T-helper 1 cell (primary cell): Measurements from ENCODE around the gene NRIP1.

Source experiments
- DNase-seq, 5 donors: peaks; one replicate each; pipeline ENCODE4 v3.0.0-alpha.2; 2012 to 2020

The NRIP1 gene

DNA sequence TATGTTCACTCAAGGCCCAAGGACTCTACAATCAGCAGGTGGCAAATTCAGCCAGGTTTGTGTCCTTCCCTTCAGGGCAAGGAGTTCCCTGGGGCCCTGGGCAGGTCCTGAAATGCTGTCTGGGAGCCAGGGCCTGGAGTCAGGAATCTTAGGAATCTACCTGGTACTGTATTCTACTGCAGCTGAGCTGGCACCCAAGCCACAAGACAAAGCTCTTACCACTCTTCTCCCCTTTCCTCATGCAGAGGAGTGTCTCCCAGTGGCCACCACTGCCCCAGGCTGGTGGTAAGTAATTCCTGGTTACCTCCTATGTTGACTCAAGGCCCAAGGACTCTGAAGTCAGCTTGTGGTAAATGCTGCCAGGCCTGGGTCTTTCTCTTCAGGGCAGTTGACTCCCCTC lies 153.4 kb downstream of the NRIP1 start:
- DNase-seq = no peak
